Peyer's patch (tissue), 4 donors: ENCODE data around the gene XPC. TPM values are rescaled to one million over a fixed set of nuclear protein-coding genes. Genes with fewer than 3 reads are reported as not detected.
A peak's percentile ranks its signal among the peaks of the same experiment; 100 is the strongest.

Experiments
- DNase-seq, 3 donors: peaks; one replicate each; pipeline ENCODE4 v3.0.0-alpha.2; 2017 to 2019
- H3K27ac ChIP-seq, 4 donors: fragments of 200-600 bp; sonication (generic); one replicate each; pipeline ENCODE4 v1.5.1; 2016 to 2019
- H3K27me3 ChIP-seq, 2 donors: fragments of 200-600 bp; sonication (generic); one replicate each; pipeline ENCODE4 v1.5.1; 2019
- H3K36me3 ChIP-seq, 3 donors: fragments of 200-600 bp; sonication (generic); one replicate each; pipeline ENCODE4 v1.5.1; 2016 to 2019
- H3K4me1 ChIP-seq, 4 donors: fragments of 200-600 bp; sonication (generic); one replicate each; pipeline ENCODE4 v1.5.1; 2016 to 2019
- H3K4me3 ChIP-seq, 4 donors: fragments of 200-600 bp; sonication (generic); 1 replicate in 3 of 4; 2 replicates in 1 of 4; pipeline ENCODE4 v1.5.1; 2016 to 2019; ENCODE audit warnings: mild to moderate bottlenecking in 1 of 4
- H3K9me3 ChIP-seq, 4 donors: fragments of 200-600 bp; sonication (generic); one replicate each; pipeline ENCODE4 v1.5.1; 2016 to 2019; ENCODE audit warnings: mild to moderate bottlenecking in 1 of 4
- POLR2A ChIP-seq, 2 donors: fragments of 450-650 bp; IDR thresholded peaks; one replicate each; pipeline ENCODE4 v1.5.1; 2017; ENCODE audit warnings: antibody characterized with exemption in 2 of 2, mild to moderate bottlenecking in 2 of 2, moderate library complexity in 2 of 2
- total RNA-seq, 4 donors: library from RNA; depleted of rRNA; stranded (reverse); fragments of >200 nt; gene quantifications; one replicate each; pipeline ENCODE4 v1.1.0, GENCODE V29; 2016
- TF ChIP-seq, protein P1 (sequence below), 6 experiments: fragments of 450-650 bp in 4 of 6; fragments of 200-600 bp in 2 of 6; sonication (generic) in 1 of 6; IDR thresholded peaks; one replicate each; pipeline ENCODE4 v1.5.1; 2017 to 2019; ENCODE audit warnings: antibody characterized with exemption in 6 of 6, mild to moderate bottlenecking in 3 of 6, moderate library complexity in 1 of 6

Gene XPC
- total RNA-seq, 4 donors from 2014 or later, result 46.1 to 88.3 (median 78.6) TPM

DNA sequence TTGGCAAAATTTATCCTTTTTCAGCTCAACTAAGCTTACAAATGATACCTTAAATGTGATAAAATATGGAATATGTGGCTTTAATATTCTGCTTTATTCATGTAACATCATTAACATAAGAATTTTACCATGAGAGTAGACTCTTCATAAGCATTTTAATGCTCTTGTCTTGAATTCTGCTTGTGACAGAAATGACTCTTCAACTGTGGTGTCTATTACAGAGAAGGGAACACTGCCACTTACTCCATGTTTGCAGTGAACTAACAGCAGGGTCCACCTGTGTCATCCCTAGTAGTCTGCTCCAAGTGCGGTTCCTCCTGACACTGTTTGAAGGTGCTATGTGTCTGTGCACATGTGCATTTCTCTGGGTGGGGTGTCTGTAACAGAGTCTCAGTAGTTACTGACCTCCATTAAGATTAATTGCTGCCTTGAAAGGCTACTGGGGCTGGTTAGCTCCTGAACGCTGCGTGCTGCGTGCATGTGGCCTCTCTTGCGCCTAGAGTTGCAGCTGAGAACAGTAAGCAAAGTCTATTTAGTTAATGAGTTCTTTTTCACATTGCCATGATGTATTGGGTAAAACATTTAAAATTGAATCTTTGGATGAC is 8.6 kb upstream of the XPC start:
- no peak overlapping the region for H3K27ac ChIP-seq
- DNase-seq, result no peak
- peaks cover 0 to 59% (median 0%) of the 10 kb centered on the region in 3 donors for H3K36me3 ChIP-seq
- no peaks in the 10 kb centered on the region for H3K4me1 ChIP-seq
- TF ChIP-seq, protein P1, sequence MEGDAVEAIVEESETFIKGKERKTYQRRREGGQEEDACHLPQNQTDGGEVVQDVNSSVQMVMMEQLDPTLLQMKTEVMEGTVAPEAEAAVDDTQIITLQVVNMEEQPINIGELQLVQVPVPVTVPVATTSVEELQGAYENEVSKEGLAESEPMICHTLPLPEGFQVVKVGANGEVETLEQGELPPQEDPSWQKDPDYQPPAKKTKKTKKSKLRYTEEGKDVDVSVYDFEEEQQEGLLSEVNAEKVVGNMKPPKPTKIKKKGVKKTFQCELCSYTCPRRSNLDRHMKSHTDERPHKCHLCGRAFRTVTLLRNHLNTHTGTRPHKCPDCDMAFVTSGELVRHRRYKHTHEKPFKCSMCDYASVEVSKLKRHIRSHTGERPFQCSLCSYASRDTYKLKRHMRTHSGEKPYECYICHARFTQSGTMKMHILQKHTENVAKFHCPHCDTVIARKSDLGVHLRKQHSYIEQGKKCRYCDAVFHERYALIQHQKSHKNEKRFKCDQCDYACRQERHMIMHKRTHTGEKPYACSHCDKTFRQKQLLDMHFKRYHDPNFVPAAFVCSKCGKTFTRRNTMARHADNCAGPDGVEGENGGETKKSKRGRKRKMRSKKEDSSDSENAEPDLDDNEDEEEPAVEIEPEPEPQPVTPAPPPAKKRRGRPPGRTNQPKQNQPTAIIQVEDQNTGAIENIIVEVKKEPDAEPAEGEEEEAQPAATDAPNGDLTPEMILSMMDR (IDR thresholded peaks at IDR 0.05), result no peak
- no peak for TF ChIP-seq POLR2A (IDR thresholded peaks at IDR 0.05)
- no peak overlapping the region for H3K4me3 ChIP-seq
- H3K27me3 ChIP-seq, result no peaks in the 10 kb centered on the region
- H3K9me3 ChIP-seq, result no peaks in the 10 kb centered on the region

DNA sequence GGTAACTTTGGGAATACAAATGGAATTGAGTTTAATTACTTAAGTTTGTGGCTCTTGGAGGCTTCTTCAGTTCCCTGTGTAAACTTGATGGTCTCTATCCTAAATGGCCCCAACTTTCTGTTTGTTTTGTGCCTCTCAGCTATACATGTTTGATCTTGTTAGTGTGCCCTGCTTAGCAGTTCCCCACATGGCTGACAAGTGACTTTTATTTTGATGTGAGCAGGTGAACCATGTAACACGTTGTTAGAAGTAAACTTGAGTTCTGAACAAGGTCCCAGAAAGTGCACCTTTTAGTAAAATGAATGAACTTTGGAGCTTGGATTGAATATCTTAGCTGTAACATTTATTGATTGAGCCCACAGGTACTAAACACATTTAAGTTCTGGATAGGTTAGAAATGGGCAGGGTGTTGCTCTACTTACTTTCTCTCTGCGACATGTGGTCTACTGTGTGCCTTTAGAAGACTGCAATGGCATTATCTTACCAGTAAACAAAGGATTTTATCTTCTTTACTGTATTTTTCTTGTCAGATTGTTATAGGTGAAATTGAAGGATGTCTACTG is 4.7 kb upstream of the XPC start:
- Histone ChIP-seq H3K4me3 (no peak overlapping the region), H3K4me1 (peaks cover 0 to 9% (median 0%) of the 10 kb centered on the region in 4 donors), H3K27ac (no peak overlapping the region), H3K27me3 (no peaks in the 10 kb centered on the region), H3K36me3 (peaks cover 0 to 59% (median 0%) of the 10 kb centered on the region in 3 donors), H3K9me3 (no peaks in the 10 kb centered on the region)
- no peak for TF ChIP-seq POLR2A (IDR thresholded peaks at IDR 0.05)
- TF ChIP-seq, protein P1 (IDR thresholded peaks at IDR 0.05), result no peak
- no peak for DNase-seq

DNA sequence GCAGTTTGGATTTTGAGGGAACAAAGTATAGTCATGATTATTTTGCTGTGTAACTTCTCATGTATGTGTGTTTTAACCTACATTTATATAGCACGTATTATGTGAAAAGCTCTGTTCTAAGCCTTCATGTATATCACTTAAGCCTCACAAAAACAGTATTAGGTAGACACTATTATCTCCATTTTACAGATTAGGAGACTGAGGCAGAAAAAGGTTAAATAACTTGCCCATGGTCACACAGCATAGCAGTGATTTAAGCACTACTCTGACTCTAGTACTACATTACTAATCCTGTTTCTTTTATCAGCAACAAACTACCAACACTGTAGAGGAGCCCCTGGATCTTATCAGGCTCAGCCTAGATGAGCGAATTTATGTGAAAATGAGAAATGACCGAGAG is 2.9 kb upstream of the XPC start:
- Histone ChIP-seq H3K4me3 (no peak overlapping the region), H3K27me3 (no peaks in the 10 kb centered on the region), H3K9me3 (no peaks in the 10 kb centered on the region), H3K27ac (no peak overlapping the region), H3K36me3 (peaks cover 0 to 43% (median 0%) of the 10 kb centered on the region in 3 donors), H3K4me1 (peaks cover 0 to 24% (median 0%) of the 10 kb centered on the region in 4 donors)
- TF ChIP-seq, protein P1 (IDR thresholded peaks at IDR 0.05), result no peak
- TF ChIP-seq POLR2A (IDR thresholded peaks at IDR 0.05), result no peak
- no peak for DNase-seq

DNA sequence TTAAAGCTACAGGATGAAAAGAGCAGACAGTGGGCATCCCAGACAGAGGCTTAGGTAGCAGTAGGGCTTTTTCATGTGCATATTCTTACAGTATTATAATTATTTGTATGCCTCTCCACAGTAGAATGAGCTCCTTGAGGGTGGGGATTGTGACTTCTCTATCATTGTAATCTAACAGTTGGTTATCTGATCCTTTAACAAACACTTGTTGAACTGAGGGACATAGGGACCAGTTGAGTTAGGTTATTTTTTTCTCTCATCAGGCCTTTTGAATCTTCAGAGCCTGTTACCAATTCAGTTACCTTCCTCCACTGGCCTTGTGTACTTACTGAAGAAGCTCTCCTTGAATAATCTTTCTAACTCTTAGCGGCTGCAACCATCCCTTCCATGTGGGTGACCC is 1.4 kb upstream of the XPC start:
- DNase-seq, result no peak
- Histone ChIP-seq H3K4me3 (no peak overlapping the region), H3K4me1 (peaks cover 0 to 39% (median 4%) of the 10 kb centered on the region in 4 donors), H3K27ac (no peak overlapping the region), H3K36me3 (peaks cover 0 to 29% (median 0%) of the 10 kb centered on the region in 3 donors), H3K9me3 (no peaks in the 10 kb centered on the region), H3K27me3 (no peaks in the 10 kb centered on the region)
- TF ChIP-seq, protein P1 (IDR thresholded peaks at IDR 0.05), result no peak

DNA sequence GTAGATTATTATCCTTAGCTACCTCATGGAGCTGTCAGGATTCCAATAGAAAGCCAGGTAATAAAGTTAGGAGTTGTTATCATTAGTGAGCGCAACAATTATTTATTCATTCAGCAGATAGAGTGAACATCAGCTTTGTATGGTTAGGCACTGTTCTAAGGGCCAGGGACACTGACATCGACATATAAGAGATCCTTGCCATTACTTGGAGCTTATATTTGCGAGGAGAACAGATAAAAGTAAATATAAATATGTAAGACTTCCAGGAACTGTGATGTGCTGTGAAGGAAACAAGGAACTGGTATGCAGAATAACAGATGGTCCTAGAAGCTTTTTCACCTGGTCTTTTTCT is 689 bp upstream of the XPC start:
- Histone ChIP-seq H3K4me1 (peaks cover 0 to 39% (median 4%) of the 10 kb centered on the region in 4 donors), H3K36me3 (peaks cover 0 to 24% (median 0%) of the 10 kb centered on the region in 3 donors), H3K27ac (peak overlapping the region; percentile 76 to 97 (median 96)), H3K4me3 (peak overlapping the region; percentile 74 to 92 (median 84)), H3K9me3 (no peaks in the 10 kb centered on the region), H3K27me3 (no peaks in the 10 kb centered on the region)
- TF ChIP-seq, protein P1 (IDR thresholded peaks at IDR 0.05), result no peak
- no peak for TF ChIP-seq POLR2A (IDR thresholded peaks at IDR 0.05)
- no peak for DNase-seq
